Measurements from ENCODE around the gene TDRD9. TPM values are rescaled to one million over a fixed set of nuclear protein-coding genes. Genes with fewer than 3 reads are reported as not detected.

Gene TDRD9
- total and polyA plus RNA-seq, 8 donors, result 0.85 to 8.8 (median 2.4) TPM; not detected in 2

- intact Hi-C loops (cut with DNase I; ENCODE audit: low total_unique reads), result loop anchor here (10.0 kb wide), 1 partner anchor 61 kb away; the partner anchor contains the start of gene KIF26A
- peaks cover 0 to 8% (median 2%) of the 10 kb centered on the region in 4 donors for H3K4me1 ChIP-seq
- no peak overlapping the region for H3K27ac ChIP-seq
- no peak overlapping the region for H3K4me3 ChIP-seq
- DNase-seq, result no peak
- TF ChIP-seq EP300 (IDR thresholded peaks at IDR 0.05), result no peak
- TF ChIP-seq POLR2A (IDR thresholded peaks at IDR 0.05), result no peak
- no peak for TF ChIP-seq CTCF (IDR thresholded peaks at IDR 0.05)
- TF ChIP-seq POLR2AphosphoS5 (IDR thresholded peaks at IDR 0.05), result no peak
- H3K27me3 ChIP-seq, result peaks cover 0 to 34% (median 0%) of the 10 kb centered on the region in 3 donors
- H3K36me3 ChIP-seq, result no peaks in the 10 kb centered on the region
- H3K9me3 ChIP-seq, result peaks cover 0 to 12% (median 9%) of the 10 kb centered on the region in 4 donors
- WGBS, 5 donors, result 54 to 78% (median 66%) methylated on average over 4 of the region's 4 CpGs
These were observed 145.5 kb downstream of the TDRD9 start for GRCh38 chr14:104073764-104074163.

DNA sequence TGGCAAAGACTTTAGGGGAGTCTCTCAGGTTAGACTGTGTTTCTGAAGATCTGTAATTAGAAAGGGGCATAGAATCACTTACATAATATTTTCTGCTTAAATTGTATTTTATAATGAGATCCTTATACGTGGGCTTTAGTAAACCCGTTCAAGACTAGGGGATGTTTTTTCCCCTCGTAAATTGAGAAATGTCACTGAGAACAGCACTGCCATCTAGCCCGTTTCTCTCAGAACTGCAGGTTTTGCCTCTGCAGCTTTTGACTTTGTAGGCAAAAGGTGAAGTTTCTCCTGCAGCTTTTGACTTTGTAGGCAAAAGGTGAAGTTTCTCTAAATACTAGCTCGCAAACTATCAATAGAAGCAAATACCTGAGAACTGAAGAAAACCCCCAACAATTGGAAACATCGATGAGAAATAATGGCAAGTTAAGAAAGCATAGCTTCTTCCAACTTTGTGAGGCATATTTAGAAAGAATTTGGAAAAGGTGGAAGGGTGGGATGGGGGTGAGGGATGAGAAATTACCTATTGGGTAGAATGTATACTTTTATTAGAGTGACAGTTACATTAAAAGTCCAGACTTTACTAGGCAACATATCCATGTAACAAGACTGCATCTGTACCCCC lies 147.4 kb downstream of the TDRD9 start:
- Histone ChIP-seq H3K4me3 (no peak overlapping the region), H3K9me3 (peaks cover 0 to 12% (median 9%) of the 10 kb centered on the region in 4 donors), H3K27me3 (peaks cover 0 to 15% (median 0%) of the 10 kb centered on the region in 3 donors), H3K36me3 (no peaks in the 10 kb centered on the region), H3K27ac (no peak overlapping the region), H3K4me1 (peaks cover 0 to 8% (median 2%) of the 10 kb centered on the region in 4 donors)
- intact Hi-C loops (cut with DNase I; ENCODE audit: low total_unique reads), result loop anchor here (10.0 kb wide), 1 partner anchor 59 kb away; the partner anchor contains the start of gene KIF26A
- TF ChIP-seq CTCF (IDR thresholded peaks at IDR 0.05), result no peak
- TF ChIP-seq POLR2A (IDR thresholded peaks at IDR 0.05), result no peak
- TF ChIP-seq POLR2AphosphoS5 (IDR thresholded peaks at IDR 0.05), result no peak
- TF ChIP-seq EP300 (IDR thresholded peaks at IDR 0.05), result no peak
- 20 to 30% (median 27%) methylated on average over 6 of the region's 6 CpGs for WGBS, 5 donors
- DNase-seq, result peak in 1 of 2 donors; percentile 36

DNA sequence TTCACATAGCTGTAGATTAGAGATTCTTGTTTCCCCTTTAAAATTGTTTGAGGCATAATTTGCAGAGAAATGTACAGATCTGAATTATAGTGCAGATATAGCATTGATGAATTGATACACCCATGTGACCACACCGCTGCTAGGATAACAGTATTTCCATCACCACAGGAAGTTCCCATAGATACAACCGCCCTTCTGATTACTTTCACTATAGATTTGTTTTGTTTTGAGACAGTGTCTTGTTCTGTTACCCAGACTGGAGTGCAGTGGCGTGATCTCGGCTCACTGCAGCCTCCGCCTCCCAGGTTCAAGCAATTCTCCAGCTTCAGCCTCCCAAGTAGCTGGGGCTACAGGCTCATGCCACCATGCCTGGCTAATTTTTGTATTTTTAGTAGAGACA lies 148.5 kb downstream of the TDRD9 start:
- Histone ChIP-seq H3K36me3 (no peaks in the 10 kb centered on the region), H3K4me3 (no peak overlapping the region), H3K4me1 (peaks cover 9 to 13% (median 11%) of the 10 kb centered on the region in 4 donors), H3K27ac (no peak overlapping the region), H3K27me3 (peaks cover 0 to 8% (median 0%) of the 10 kb centered on the region in 3 donors), H3K9me3 (peaks cover 0 to 12% (median 9%) of the 10 kb centered on the region in 4 donors)
- 62 to 75% (median 64%) methylated on average over 5 of the region's 5 CpGs for WGBS, 5 donors
- no peak for DNase-seq
- intact Hi-C loops (cut with DNase I; ENCODE audit: low total_unique reads), result loop anchor here (10.0 kb wide), 1 partner anchor 58 kb away; the partner anchor contains the start of gene KIF26A
- no peak for TF ChIP-seq POLR2A (IDR thresholded peaks at IDR 0.05)
- TF ChIP-seq CTCF (IDR thresholded peaks at IDR 0.05), result no peak
- TF ChIP-seq EP300 (IDR thresholded peaks at IDR 0.05), result no peak
- no peak for TF ChIP-seq POLR2AphosphoS5 (IDR thresholded peaks at IDR 0.05)

DNA sequence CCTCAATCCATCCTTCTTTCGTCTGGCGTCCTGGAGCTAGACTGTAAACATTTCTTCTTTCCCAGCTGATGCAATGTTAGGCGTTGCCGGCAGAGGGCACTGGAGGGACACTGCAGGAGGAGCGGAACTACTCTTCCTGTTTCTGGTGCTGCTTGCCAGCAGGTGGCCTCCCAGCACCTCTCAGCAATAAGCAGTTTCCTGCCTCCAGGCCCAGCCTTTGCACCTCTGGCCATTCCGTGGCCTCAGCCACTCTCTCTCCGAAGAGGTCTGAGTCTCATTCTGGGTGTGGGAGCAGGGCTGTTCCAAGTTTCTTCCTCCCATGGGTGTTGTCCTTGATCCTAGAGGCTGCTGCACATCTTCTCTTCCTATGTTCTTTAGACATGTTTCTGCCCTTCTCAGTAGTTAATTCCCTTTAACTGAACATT lies 149.8 kb downstream of the TDRD9 start:
- intact Hi-C loops (cut with DNase I; ENCODE audit: low total_unique reads), result loop anchor here (10.0 kb wide), 1 partner anchor 57 kb away; the partner anchor contains the start of gene KIF26A
- DNase-seq, result peak; percentile 94 to 96
- Histone ChIP-seq H3K4me3 (no peak overlapping the region), H3K27ac (no peak overlapping the region), H3K36me3 (no peaks in the 10 kb centered on the region), H3K9me3 (peaks cover 0 to 9% (median 9%) of the 10 kb centered on the region in 4 donors), H3K4me1 (peaks cover 15 to 26% (median 23%) of the 10 kb centered on the region in 4 donors), H3K27me3 (peaks cover 0 to 8% (median 0%) of the 10 kb centered on the region in 3 donors)
- 0 to 1% (median 1%) methylated on average over 7 of the region's 7 CpGs for WGBS, 5 donors
- peak in 1 of 3 donors; percentile 74 for TF ChIP-seq POLR2AphosphoS5 (IDR thresholded peaks at IDR 0.05)
- peak in 6 of 7 experiments; percentile 24 to 100 (median 99) for TF ChIP-seq CTCF (IDR thresholded peaks at IDR 0.05)
- TF ChIP-seq EP300 (IDR thresholded peaks at IDR 0.05), result no peak
- no peak for TF ChIP-seq POLR2A (IDR thresholded peaks at IDR 0.05)

Measured in stomach (tissue), 9 donors.